Stimulated activated CD4-positive, alpha-beta T cell treated with anti-CD3 and anti-CD28 coated beads, Interleukin-2, amount 100 ng/mL, for 24 hours (primary cell): Measurements from ENCODE around the gene DLG2.
"Not testable (repeated sequence)": the region's sequence is repeated elsewhere in the genome, so short reads cannot be mapped to it uniquely, and the experiment has no call there.

Experiments
- DNase-seq, 2 donors: peaks; one replicate each; pipeline ENCODE4 v3.0.0-alpha.2; 2020

The DLG2 gene

DNA sequence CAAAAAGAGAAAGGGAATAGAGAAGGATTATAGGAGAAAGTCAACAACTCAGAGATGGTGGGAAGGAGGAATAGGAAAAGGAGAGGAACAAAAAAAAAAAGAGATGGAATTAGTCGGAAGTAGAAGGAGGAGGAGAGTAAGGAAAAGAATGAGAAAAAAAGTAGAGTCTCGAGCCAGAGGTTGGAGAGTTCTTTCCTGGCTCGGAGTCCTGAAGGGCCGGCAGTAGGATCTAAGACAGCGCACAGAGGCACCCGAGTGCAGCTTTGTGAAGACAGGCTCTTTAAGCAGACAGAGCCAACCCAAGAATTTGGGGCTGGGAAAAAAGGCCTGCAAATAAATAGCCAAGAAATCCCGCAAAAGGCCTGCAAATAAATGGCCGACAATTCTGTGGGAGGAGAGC, 2170.6 kb downstream of the DLG2 start:
- no peak for DNase-seq

DNA sequence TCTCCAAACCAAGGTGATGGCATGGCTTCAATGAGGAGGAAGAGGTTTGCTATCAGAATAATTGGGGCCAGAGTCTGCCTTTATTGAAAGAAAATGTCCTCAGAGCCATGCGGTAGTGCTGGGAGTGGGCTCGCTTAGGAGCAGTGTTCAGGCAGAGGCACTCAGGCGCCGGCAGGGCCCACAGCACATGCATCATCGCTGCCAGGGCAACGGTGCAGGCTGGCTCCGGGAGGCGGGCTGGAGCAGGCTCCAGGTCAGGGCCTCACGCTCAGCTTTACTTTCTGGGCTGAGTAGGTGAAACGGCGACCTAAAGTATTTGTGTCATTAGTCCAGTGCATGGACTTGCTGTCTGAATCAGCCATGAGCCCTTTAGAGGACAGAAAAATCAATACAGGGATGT, 2171.1 kb downstream of the DLG2 start:
- no peak for DNase-seq

DNA sequence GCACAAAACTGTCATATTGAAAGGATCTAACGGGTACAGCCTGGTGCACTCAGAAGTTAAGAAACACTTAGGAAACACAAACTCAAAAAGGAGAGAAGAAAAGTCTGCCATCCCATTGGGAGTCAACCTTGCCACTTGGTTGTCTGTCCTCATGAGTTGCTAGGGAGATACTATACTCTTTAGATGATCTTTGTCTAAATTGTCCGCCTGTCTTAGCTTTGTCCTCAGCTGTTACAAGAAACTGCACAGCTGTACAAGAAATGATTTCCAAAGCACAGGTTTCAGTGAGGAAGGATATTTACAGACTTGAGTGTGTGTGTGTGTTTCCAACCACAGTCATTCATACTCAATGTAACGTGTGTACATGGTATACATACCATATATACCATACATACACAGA, 2171.8 kb downstream of the DLG2 start:
- no peak for DNase-seq

DNA sequence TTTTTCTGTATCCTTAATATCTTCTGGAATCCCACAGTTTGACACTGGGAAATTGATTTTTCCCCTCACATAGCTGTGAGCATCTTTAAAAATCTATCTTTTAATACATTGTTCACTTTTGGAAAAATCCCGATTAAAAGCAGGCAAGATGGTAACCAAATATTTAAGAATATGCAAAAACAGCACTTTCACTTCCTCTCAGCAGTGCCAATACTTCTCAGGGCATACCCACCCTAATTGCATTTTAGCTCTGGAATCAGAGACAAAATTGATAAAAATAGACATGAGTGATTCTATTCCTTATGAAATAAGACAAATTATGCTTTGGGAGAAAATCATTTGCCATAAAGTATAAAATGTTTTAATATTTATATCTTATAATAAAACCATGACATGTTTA, 2172.5 kb downstream of the DLG2 start:
- no peak for DNase-seq

DNA sequence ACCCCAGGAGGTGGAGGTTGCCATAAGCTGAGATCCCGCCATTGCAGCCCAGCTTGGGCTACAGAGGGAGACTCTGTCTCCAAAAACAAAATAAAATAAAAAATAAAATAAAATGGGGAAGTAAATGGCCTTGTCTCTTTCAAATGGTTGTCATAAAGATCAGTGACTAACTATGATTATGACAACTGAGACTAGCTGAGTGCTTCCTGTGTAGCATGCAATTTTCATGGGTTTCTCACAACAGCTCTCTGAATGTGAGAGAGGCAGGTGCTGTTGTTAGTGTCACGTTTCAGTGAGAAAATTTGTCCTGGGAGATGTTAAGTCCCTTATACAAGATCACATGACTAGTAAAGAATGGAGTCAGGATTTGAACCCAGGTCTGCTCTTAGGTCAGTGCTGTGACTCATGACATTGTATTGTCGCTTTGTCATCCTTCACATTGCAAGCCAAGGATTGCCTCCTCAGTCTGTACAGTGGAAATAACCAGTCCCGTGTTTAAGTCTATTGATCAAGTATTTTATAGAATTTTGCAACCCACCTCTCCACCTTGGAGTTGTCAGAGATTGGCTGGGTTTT, 2177.7 kb downstream of the DLG2 start:
- no peak for DNase-seq

DNA sequence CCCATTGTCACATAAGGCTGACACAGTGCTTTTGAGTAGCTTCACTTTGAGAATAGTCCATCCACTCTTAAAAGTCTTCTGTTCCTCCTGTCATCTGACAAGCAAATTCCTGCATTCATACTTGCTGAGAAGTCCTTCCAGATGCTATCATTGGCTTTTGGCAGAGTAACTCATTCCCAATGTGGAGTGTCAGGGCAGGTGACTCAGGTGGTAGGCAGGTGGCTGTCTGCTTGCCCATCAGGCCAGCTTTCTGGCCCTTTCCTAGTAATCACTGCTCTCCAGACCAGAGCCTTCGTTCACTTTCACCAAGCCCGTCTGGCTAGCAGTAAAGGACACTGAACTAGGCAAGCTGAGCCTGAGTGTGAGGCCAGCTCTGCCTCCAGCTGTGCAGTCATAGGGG, 2178.5 kb downstream of the DLG2 start:
- no peak for DNase-seq

DNA sequence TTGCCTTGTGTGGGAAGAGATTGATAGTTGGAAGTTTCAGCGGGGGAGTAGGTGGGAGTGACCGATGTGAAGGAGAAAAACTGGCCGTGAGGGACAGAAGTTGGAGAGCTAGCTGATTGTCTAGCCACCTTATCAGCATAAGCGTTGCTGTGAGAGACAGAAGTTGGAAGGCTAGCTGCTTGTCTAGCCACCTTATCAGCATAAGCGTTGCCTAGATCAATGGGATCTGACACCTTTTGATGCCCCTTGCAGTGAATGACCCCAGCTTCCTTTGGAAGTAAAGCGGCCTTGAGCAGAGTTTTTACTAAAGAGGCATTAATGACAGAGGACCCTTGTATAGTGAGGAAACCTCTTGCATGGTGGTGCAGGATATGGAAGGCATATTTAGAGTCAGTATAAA, 2183.3 kb downstream of the DLG2 start:
- not testable (repeated sequence) for DNase-seq

DNA sequence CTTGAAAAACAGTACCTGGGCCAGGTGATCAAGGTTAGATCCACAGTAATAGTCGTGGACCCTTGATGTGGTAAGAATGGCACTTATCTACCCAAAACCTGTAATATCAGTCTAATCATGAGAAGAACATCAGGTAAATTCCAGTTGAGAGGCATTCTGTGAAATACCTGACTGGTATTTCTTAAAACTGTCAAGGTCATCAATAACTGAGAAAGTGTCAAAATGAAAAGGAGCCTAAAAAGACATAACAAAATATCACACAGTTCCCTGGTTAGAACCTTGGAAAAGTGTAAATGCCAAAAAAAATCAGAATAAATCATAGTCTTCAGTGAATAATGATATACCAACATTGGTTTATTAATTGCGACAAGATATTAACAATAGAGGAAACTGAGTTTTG, 2185.5 kb downstream of the DLG2 start:
- no peak for DNase-seq

DNA sequence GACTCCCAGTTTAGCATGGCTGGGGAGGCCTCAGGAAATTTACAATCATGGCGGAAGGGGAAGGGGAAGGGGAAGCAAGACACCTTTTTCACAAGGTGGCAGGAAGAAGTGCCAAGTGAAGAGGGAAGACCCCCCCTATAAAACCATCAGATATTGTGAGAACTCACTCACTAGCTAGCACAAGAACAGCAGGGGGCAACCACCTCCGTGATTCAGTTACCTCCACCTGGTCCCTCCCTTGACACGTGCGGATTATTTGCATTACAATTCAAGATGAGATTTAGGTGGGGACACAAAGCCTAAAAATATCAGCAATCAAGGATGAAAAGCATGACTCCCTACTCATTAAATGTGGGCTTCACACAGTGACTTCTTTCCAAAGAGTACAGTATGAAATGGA, 2186.0 kb downstream of the DLG2 start:
- no peak for DNase-seq

DNA sequence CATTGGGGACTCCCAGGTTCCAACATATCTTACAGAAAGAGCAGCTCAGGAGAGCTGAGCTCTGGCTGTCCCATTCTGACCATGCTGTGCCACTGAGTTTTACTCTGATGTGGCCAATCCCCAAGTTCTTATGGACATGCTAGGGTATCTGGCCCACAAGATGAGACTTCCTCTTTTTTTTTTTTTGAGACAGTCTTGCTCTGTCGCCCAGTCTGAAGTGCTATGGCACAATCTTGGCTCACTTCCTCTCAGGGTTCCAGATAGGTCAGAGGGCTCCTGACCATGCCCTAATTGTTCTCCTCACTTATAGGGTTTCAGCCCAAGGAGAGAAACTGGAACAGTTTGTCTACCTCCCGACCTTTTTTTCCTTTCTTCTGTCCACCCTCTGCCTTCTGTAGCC, 2188.7 kb downstream of the DLG2 start:
- no peak for DNase-seq

DNA sequence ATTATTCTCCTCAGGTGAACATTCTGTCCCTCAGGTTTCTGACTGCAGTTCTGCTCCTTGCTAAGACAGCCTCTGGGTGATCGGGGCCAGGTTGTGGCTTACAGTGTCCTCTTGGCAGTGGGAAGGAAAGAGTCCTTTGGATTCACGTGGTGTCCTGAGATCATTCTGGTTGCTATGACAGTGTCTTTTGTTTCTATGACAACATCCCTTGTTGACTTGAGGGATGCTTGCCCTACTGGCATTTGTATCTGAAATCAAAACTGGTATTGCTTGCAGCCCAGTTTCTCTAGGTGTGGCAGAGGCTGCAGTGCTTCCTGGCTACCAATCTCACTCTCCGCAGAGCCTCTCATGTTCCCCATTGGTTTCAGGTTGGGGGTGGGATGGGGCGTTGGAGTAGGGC, 2189.2 kb downstream of the DLG2 start:
- no peak for DNase-seq

DNA sequence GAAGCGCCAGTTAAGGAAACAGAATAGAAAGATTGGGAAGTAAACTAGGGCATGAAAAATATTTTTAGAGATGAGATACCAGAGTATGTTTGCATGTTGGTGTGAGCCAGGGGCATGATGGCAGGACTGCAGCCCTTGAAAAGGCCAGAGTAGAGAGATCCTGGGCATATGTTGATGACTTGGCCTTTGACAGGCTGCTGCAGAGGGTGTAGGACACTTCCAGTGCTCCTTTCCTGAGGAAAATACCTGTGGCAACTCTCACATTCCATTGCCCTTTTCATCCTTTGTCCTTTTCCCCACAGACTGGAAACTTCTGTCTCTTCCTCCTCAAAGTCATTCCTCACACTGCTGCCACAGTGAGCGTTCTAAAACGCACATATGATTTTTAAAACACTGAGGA, 2190.3 kb downstream of the DLG2 start:
- no peak for DNase-seq

DNA sequence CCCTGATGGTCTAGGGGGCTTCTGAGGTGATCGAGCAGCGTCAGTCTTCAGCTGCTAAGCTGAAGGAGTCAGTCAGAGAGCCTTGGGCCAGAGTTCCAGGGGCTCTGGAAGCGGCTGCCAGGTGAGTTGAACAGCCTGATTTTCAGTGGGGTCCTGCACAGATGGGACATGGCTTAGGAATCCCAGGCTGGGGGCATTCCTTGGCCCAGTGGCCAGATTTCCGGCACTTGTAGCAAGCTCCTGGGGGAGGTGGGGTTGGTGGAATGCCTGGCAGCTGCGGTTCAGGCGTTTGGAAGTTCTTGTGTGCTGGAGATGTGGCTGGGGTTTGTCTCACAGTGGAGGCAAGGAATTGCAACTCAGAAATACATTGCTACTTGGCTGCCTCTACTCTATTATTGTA, 2192.3 kb downstream of the DLG2 start:
- DNase-seq = not testable (repeated sequence)

DNA sequence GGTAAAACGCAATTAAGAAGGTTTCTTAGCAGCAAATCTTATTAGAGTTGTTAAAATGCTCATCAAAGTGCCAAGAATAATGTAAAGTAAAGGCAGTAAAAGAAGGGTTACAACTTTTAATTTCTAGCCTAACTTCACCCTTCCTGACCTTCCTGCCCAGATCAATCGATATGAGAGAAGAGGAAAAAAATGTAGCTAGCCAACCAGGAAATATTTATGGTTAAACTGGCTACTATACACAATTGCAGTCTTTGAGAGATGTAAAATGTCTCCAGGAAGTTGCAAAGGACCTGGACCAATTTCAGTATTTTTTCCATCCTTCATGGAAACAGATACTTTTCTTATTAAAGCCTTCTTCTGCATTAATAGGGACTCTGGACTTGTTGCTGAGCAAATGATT, 2199.2 kb downstream of the DLG2 start:
- no peak for DNase-seq

DNA sequence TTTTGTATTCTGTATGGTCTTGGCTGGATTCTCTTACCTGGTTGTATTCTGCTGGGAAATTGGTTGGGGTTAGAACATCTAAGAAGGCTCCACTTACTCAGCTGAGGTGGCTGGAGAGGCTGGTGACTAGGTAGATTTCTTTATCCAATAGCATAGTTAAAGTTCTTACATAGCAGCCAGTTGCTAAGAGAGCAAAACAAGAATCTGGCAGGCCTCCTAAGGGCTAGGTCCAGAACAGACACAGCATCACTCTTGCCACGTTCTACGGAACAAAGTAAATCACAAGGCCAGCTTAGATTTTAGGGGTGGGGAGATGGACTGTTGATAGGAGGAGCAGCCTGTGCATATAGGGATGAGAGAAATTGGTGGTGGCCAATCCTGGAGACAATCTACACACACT, 2199.6 kb downstream of the DLG2 start:
- no peak for DNase-seq

DNA sequence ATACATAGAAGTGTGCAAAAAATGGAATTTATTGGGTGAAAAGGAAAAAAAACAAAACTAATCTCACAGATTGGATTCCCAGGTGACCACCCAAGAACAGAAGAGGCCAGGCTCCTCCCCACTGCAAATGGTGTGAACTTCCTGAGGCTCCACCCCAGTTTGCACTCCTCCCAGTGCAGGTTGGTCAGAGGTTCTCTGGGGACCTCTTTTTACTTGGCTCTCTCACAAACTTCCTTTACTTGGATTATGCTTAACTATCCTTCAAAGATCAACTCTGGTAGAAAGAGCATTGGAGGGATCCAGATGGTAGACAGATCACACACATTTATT, 2202.0 kb downstream of the DLG2 start:
- DNase-seq = no peak

DNA sequence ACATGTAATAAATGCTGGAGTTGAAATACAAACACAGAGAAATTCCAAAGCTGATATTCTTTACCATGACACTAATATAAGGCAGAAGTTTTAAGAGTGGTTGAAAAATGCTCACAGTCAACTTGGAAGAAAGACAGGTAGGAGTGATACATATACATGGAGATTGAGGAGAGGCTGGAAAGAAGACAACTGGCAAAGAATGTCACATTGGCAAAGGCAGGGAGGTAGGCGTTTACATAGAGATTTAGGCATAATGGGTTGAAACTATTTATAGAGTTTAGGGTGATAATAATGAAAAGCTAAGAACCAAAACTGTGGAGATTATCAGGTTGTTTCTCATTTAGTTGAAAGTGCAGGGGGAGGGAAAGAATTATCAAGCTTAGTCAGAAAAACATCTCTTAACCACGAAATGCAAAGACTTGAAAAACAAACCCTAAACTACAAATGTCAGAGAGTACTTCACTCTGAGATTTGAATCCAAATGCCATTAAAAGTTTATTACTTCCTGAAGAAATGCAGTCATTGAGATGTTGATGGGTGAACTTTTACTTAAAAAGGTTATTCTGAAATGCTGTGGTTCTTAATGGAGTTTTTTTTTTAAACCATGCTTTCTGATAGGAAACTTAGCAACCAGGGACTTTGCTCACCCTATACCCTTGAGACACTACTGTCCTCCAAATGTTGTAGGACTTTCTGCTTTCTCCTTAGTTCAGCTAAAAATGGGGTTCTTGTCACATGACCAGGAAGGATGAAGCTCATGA, 2202.6 kb downstream of the DLG2 start:
- no peak for DNase-seq

DNA sequence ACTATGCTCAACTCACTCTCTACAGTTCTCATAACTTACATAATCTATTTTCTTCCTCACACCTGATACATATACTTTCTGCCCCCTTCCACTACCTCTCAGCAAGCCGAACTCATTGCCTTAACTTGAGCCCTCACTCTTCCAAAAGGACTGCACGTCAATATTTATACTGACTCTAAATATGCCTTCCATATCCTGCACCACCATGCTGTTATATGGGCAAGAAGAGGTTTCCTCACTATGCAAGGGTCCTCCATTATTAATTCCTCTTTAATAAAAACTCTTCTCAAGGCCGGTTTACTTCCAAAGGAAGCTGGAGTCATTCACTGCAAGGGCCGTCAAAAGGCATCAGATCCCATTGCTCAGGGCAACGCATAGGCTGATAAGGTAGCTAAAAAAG, 2204.5 kb downstream of the DLG2 start:
- not testable (repeated sequence) for DNase-seq

DNA sequence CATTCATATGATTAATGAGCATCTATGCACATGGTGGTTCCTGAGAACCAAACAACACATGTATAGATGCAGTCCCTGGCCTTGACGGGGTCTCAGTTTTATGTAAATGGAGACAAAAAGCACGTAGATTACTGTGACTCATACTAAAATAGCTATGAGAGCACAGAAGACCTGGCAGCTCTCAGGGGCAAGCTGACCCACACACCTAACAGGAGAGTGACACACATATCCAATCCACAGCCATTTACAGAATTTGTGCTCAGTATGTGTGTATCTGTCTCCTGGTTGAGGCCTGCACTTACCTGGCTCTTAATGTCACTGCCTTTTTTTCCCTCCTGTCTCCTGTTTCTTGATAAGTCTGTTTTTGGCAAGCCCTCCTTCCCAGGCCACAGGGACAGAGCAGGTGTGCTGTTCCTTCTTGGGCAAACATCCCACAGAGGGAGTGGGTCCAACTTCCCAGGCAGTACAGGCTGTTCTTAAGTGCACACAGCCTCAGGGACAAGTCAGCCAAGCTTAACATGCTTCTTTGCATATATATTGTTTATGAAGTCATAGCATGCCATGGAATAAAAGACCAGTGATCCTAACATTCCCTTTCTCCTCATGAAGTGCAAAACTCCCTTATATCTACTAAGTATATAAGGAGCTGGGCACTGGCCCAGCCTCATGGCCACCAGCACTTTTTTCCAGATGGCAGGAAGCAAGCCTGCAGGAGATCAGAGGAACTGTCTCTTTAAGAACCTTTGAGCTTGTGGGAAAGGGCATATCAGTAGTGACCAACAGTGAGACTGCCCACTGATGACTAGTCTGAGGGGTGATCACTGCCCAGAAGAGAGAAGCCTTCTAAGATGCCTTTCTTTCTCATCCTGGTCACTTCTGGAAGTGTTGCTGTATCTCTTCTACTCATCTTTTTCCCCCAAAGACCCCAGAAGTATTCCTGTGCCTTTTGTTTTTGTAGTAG, 2216.3 kb downstream of the DLG2 start:
- DNase-seq = no peak

DNA sequence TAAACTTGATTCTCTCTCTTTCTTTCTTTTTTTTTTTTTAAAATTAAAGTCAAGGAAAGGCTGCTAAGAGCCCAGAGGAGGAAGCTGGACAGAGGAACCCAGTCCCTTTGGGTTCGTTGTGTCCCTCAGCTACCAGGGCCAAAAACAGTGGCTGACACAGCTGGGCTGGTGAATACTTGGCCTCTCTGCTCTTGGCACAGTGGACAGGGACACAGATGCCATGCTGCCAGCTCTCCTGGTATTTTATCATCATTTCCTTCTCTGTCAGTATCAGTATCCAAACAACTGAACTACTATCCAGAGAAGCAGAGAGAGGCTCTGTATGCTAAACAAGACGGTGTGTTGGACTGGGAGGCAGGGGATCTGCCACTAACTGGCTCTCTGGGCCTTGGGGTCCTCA, 2217.3 kb downstream of the DLG2 start:
- no peak for DNase-seq

DNA sequence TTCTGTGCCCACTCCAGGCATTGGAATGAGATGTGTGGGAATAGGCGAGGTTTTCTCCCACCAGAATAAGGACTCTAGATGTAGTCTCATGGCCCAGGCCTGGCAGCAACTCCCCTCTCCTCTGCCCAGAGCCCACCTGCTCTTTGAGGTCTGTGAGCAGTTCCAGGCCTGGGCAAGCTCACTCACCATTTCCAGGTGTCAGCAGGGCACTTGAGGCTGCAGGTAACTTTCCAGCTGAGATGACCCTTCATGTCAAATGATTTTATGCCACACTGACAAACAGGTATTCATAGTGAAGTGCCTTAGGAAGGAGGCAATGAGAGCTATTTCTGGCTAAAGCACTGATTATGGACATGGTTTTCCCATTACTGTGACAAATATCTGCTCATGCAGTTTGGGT, 2217.7 kb downstream of the DLG2 start:
- no peak for DNase-seq

DNA sequence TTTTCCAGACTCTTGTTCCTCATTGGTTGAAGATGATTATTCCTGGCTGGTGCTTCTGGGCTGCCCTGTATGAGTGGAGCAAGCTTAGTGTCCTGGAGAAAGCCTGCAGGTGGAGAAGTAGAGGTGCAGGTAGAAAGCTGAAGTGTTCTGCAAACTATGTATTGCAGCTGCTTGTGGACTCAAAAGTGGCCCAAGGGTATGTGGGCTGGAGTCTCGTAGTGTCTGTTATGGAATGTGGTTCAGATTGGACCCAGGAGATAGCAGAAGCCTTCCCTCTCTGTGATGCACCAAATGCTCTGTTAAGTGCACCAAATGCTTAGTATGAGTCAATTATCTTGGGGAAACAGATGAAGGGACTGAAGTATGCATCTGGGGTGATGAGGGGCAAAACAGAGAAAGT, 2218.2 kb downstream of the DLG2 start:
- no peak for DNase-seq
